GM15510 (cell line): ENCODE results near the gene NDUFA13.

ENCODE experiments used
- POLR2A ChIP-seq: IDR thresholded peaks from 3 replicates; pipeline ENCODE4 v1.6.1; 2011; ENCODE audit warnings: borderline replicate concordance; ENCODE audit not compliant: insufficient read length; ENCODE audit errors: extremely low read depth

The NDUFA13 gene

DNA sequence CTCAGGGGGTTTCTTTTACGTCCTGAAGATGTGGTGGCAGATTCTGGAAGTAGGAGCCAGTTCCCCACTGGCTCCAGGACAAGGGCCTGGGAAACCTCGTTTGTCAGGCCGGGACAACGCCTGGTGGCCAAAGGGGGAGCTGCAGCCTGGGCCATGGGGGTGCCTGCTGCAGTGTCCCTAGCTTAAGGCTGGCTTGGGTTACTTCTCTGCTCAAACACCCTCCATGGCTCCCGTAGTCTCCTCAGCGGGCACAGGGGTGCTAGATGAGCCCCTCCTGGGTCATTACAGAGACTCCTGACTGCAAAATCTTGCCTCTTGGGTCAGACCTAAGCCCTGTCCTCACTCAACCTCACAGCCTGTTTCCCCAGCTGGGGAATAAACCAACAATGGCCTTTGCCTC, 36.8 kb downstream of the NDUFA13 start:
- TF ChIP-seq POLR2A: no peak

DNA sequence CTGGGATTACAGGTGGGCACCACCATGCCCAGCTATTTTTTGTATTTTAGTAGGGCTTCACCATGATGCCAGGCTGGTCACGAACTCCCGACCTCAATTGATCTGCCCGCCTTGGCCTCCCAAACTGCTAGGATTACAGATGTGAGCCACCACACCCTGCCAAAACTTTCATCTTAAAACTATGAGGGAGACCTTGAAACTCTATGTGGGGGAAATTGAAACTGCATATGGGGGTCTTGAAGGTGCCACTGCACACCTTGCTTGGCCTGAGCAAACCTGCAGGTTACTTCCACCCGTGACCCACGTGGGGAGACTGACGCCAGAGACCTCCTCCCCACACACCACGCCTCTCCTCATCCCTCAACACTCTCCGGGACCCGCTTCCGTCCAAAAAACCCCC, 37.6 kb downstream of the NDUFA13 start:
- no peak for TF ChIP-seq POLR2A

GRCh38 chr19:19554074-19555023, 38.3 kb downstream of the NDUFA13 start:
- TF ChIP-seq POLR2A: no peak

GRCh38 chr19:19558055-19558454, 42.0 kb downstream of the NDUFA13 start:
- no peak for TF ChIP-seq POLR2A

- TF ChIP-seq POLR2A: no peak
Measured at GRCh38 chr19:19558636-19559035, 42.6 kb downstream of the NDUFA13 start.

DNA sequence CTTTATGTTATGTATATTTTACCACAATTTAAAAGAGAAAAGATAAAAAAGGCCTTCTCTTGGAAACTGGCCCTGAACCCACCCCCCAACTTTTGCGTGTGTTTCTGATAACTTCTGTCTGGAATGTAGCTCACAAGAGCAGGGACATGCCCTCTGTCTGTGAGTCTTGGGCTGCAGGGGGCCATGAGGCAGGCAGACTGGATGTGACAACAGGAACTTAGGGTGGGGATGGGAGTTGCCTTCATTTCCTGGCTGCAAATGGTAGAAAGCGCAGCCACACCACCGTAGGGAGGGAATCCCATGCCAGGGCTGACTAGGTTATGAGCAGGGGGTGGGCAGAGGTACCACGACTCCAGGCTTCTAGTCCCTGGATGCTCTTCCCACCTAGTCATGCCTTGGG, 43.9 kb downstream of the NDUFA13 start:
- no peak for TF ChIP-seq POLR2A

- no peak for TF ChIP-seq POLR2A
Measured at GRCh38 chr19:19561946-19562664, 46.1 kb downstream of the NDUFA13 start.

- no peak for TF ChIP-seq POLR2A
Measured at GRCh38 chr19:19562665-19563347, 46.8 kb downstream of the NDUFA13 start.

- no peak for TF ChIP-seq POLR2A
Measured at GRCh38 chr19:19563348-19563848, 47.4 kb downstream of the NDUFA13 start.

DNA sequence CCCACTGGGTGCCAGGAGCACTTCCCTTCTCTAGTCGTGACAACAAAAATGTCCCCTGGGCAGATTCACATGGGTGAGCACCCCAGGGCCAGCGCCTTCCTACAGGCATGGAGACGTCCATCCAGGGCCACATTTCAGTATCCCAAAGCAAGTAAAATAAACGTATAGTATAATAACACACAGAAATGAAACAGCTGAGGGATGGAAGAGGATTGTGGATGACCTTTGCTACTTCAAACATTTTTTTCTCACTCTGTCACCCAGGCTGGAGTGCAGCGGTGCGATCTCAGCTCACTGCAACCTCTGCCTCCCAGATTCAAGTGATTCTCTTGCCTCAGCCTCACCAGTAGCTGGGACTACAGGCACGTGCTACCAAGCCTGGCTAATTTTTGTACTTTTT, 50.3 kb downstream of the NDUFA13 start:
- TF ChIP-seq POLR2A: no peak

- no peak for TF ChIP-seq POLR2A
Measured at GRCh38 chr19:19567391-19567790, 51.4 kb downstream of the NDUFA13 start.

DNA sequence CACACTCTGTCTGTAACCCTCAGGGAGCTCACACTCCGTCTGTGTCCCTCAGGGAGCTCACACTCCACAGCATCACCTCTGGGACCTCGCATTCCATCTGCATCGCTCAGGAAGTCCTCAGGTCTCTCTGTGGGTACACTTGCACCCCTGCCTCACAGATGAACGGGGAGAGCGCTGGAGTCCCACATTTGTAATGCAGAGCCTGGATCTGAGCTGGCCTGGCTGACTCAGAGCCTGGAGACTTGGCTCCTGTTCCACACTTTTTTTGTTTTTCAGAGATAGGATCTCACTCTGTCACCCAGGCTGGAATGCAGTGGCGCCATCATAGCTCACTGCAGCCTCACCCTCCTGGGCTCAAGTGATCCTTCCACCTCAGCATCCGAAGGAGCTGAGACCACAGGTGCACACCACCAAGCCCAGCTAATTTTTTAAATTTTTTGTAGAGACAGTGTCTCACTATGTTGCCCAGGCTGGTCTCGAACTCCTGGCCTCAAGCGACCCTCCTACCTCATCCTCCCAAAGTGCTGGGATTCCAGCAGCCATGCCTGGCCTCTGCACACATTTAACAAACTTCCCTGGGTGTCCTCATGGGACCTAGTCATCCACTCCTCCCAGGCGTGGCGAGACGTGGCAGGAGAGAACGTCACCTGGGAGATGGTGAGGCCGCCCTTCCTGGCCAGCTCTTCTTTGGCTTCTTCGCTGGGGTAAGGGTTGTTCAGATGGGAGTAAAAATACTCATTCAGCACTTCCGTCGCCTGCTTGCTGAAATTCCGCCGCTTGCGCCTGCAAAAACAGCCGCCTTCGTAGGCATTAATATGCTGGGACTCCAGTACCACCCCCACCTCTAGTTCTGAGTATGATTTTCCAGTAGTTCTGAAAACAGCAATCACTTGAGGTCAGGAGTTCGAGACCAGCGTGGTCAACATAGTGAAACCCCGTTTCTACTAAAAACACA, 53.1 kb downstream of the NDUFA13 start:
- no peak for TF ChIP-seq POLR2A

GRCh38 chr19:19570571-19570970, 54.5 kb downstream of the NDUFA13 start:
- TF ChIP-seq POLR2A: no peak
